Measurements from ENCODE around the gene ZNF785. TPM values are rescaled to one million over a fixed set of nuclear protein-coding genes. Genes with fewer than 3 reads are reported as not detected.
"Not testable (repeated sequence)": the region's sequence is repeated elsewhere in the genome, so short reads cannot be mapped to it uniquely, and the experiment has no call there.

ZNF785 gene
- 3.9 TPM for polyA plus RNA-seq (2012; ENCODE audit: low read depth, missing spikeins)

- FAIRE-seq (peak; percentile 93), DNase-seq (ENCODE audit: insufficient read length, low spot score) (peak; percentile 96)
- no peak for TF ChIP-seq PAX5 (IDR thresholded peaks at IDR 0.05; ENCODE audit: insufficient read depth, low read length, severe bottlenecking)
- peak; percentile 10 for TF ChIP-seq POU2F2 (IDR thresholded peaks at IDR 0.05; ENCODE audit: low read depth, low read length)
- TF ChIP-seq SPI1 (IDR thresholded peaks at IDR 0.05; ENCODE audit: low read depth, low read length) = no peak
- peak; percentile 41 for TF ChIP-seq POLR2AphosphoS5 (IDR thresholded peaks at IDR 0.05; ENCODE audit: low read depth, low read length)
- TF ChIP-seq TAF1 (IDR thresholded peaks at IDR 0.05; ENCODE audit: low read depth, low read length) = no peak; the same call in 1 of the 2 replicates
Observed at GRCh38 chr16:30585400-30586191, at the start of gene ZNF785. ZNF785 (minus strand) TSS chr16:30585697; CDS start chr16:30585611, 86 bp downstream.

GRCh38 chr16:30633526-30633925 is 48.0 kb upstream of the ZNF785 start:
- FAIRE-seq (no peak), DNase-seq (ENCODE audit: insufficient read length, low spot score) (no peak)
- no peak for TF ChIP-seq SPI1 (IDR thresholded peaks at IDR 0.05; ENCODE audit: low read depth, low read length)
- TF ChIP-seq POLR2A (IDR thresholded peaks at IDR 0.05; ENCODE audit: low read depth, low read length) = no peak
- no peak for TF ChIP-seq POLR2AphosphoS5 (IDR thresholded peaks at IDR 0.05; ENCODE audit: low read depth, low read length)
- TF ChIP-seq POU2F2 (IDR thresholded peaks at IDR 0.05; ENCODE audit: low read depth, low read length) = no peak
- TF ChIP-seq PAX5 (IDR thresholded peaks at IDR 0.05; ENCODE audit: insufficient read depth, low read length, severe bottlenecking) = no peak
- TF ChIP-seq TAF1 (IDR thresholded peaks at IDR 0.05; ENCODE audit: low read depth, low read length) = no peak

- DNase-seq (ENCODE audit: insufficient read length, low spot score); FAIRE-seq: not testable (repeated sequence)
Observed at GRCh38 chr16:30632454-30632853, 47.0 kb upstream of the ZNF785 start.

- peak; percentile 90 for FAIRE-seq
- DNase-seq (ENCODE audit: insufficient read length, low spot score) = peak; percentile 51
- no peak for TF ChIP-seq PAX5 (IDR thresholded peaks at IDR 0.05; ENCODE audit: insufficient read depth, low read length, severe bottlenecking)
- no peak for TF ChIP-seq POLR2AphosphoS5 (IDR thresholded peaks at IDR 0.05; ENCODE audit: low read depth, low read length)
- no peak for TF ChIP-seq POU2F2 (IDR thresholded peaks at IDR 0.05; ENCODE audit: low read depth, low read length)
- no peak for TF ChIP-seq SPI1 (IDR thresholded peaks at IDR 0.05; ENCODE audit: low read depth, low read length)
- no peak for TF ChIP-seq TAF1 (IDR thresholded peaks at IDR 0.05; ENCODE audit: low read depth, low read length)
- no peak for TF ChIP-seq POLR2A (IDR thresholded peaks at IDR 0.05; ENCODE audit: low read depth, low read length)
Observed at GRCh38 chr16:30628628-30629540, 43.4 kb upstream of the ZNF785 start.

- DNase-seq (ENCODE audit: insufficient read length, low spot score) (no peak), FAIRE-seq (no peak)
- no peak for TF ChIP-seq POU2F2 (IDR thresholded peaks at IDR 0.05; ENCODE audit: low read depth, low read length)
- TF ChIP-seq POLR2A (IDR thresholded peaks at IDR 0.05; ENCODE audit: low read depth, low read length) = no peak
- no peak for TF ChIP-seq PAX5 (IDR thresholded peaks at IDR 0.05; ENCODE audit: insufficient read depth, low read length, severe bottlenecking)
- no peak for TF ChIP-seq POLR2AphosphoS5 (IDR thresholded peaks at IDR 0.05; ENCODE audit: low read depth, low read length)
- TF ChIP-seq SPI1 (IDR thresholded peaks at IDR 0.05; ENCODE audit: low read depth, low read length) = no peak
- TF ChIP-seq TAF1 (IDR thresholded peaks at IDR 0.05; ENCODE audit: low read depth, low read length) = no peak
Observed at GRCh38 chr16:30626236-30626635, 40.7 kb upstream of the ZNF785 start.

GRCh38 chr16:30623536-30624283 is 38.2 kb upstream of the ZNF785 start:
- no peak for DNase-seq (ENCODE audit: insufficient read length, low spot score)
- FAIRE-seq = no peak

GRCh38 chr16:30622455-30623032 is 37.0 kb upstream of the ZNF785 start:
- FAIRE-seq = no peak
- DNase-seq (ENCODE audit: insufficient read length, low spot score) = no peak
- TF ChIP-seq PAX5 (IDR thresholded peaks at IDR 0.05; ENCODE audit: insufficient read depth, low read length, severe bottlenecking) = no peak
- TF ChIP-seq SPI1 (IDR thresholded peaks at IDR 0.05; ENCODE audit: low read depth, low read length) = no peak
- TF ChIP-seq TAF1 (IDR thresholded peaks at IDR 0.05; ENCODE audit: low read depth, low read length) = no peak
- TF ChIP-seq POLR2A (IDR thresholded peaks at IDR 0.05; ENCODE audit: low read depth, low read length) = no peak
- no peak for TF ChIP-seq POU2F2 (IDR thresholded peaks at IDR 0.05; ENCODE audit: low read depth, low read length)
- no peak for TF ChIP-seq POLR2AphosphoS5 (IDR thresholded peaks at IDR 0.05; ENCODE audit: low read depth, low read length)

More at GRCh38 chr16:30623536-30624283, 38.2 kb upstream of the ZNF785 start:
- no peak for TF ChIP-seq POLR2AphosphoS5 (IDR thresholded peaks at IDR 0.05; ENCODE audit: low read depth, low read length)
- TF ChIP-seq PAX5 (IDR thresholded peaks at IDR 0.05; ENCODE audit: insufficient read depth, low read length, severe bottlenecking) = no peak
- TF ChIP-seq TAF1 (IDR thresholded peaks at IDR 0.05; ENCODE audit: low read depth, low read length) = no peak
- TF ChIP-seq SPI1 (IDR thresholded peaks at IDR 0.05; ENCODE audit: low read depth, low read length) = no peak
- no peak for TF ChIP-seq POU2F2 (IDR thresholded peaks at IDR 0.05; ENCODE audit: low read depth, low read length)
- TF ChIP-seq POLR2A (IDR thresholded peaks at IDR 0.05; ENCODE audit: low read depth, low read length) = no peak

GRCh38 chr16:30621765-30622164 is 36.3 kb upstream of the ZNF785 start:
- DNase-seq (ENCODE audit: insufficient read length, low spot score) = no peak

More at GRCh38 chr16:30621765-30622164, 36.3 kb upstream of the ZNF785 start:
- no peak for FAIRE-seq
- TF ChIP-seq POU2F2 (IDR thresholded peaks at IDR 0.05; ENCODE audit: low read depth, low read length) = no peak
- no peak for TF ChIP-seq SPI1 (IDR thresholded peaks at IDR 0.05; ENCODE audit: low read depth, low read length)
- no peak for TF ChIP-seq TAF1 (IDR thresholded peaks at IDR 0.05; ENCODE audit: low read depth, low read length)
- TF ChIP-seq PAX5 (IDR thresholded peaks at IDR 0.05; ENCODE audit: insufficient read depth, low read length, severe bottlenecking) = no peak
- TF ChIP-seq POLR2A (IDR thresholded peaks at IDR 0.05; ENCODE audit: low read depth, low read length) = no peak
- TF ChIP-seq POLR2AphosphoS5 (IDR thresholded peaks at IDR 0.05; ENCODE audit: low read depth, low read length) = no peak
